Activated CD4-positive, CD25-positive, alpha-beta regulatory T cell treated with anti-CD3 and anti-CD28 coated beads, Interleukin-2, amount 50 U/mL, for 72 hours (primary cell): ENCODE data around the gene RPL36.
"Not testable (repeated sequence)": the region's sequence is repeated elsewhere in the genome, so short reads cannot be mapped to it uniquely, and the experiment has no call there.

Experiments used
- DNase-seq: peaks from one replicate; pipeline ENCODE4 v3.0.0; 2021

RPL36 gene

GRCh38 chr19:5691822-5692722 is 2.0 kb downstream of the RPL36 start:
- no peak for DNase-seq

DNA sequence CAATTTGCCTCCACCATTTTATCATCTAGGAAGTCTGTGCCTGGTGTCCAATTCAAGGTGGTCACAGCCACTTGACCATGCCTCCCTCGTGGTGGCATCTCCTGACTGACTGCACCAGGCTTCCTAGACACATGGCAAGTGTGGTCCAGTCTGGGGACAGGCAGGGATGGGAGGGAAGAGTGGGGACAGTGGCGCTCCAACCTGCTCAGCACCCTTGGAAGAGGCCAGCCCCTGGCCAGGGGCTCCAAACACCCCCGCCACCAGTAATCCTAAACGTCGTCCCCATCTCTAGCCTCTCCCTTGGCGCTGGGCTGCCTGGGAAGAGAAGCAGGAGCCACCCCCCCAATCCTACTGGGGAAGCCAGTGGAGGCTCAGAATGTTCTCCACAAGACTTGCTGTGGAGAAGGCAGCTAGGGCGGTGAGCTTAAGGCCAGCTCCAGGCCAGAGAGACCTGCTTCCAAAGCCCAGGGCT is 2.7 kb downstream of the RPL36 start:
- no peak for DNase-seq

DNA sequence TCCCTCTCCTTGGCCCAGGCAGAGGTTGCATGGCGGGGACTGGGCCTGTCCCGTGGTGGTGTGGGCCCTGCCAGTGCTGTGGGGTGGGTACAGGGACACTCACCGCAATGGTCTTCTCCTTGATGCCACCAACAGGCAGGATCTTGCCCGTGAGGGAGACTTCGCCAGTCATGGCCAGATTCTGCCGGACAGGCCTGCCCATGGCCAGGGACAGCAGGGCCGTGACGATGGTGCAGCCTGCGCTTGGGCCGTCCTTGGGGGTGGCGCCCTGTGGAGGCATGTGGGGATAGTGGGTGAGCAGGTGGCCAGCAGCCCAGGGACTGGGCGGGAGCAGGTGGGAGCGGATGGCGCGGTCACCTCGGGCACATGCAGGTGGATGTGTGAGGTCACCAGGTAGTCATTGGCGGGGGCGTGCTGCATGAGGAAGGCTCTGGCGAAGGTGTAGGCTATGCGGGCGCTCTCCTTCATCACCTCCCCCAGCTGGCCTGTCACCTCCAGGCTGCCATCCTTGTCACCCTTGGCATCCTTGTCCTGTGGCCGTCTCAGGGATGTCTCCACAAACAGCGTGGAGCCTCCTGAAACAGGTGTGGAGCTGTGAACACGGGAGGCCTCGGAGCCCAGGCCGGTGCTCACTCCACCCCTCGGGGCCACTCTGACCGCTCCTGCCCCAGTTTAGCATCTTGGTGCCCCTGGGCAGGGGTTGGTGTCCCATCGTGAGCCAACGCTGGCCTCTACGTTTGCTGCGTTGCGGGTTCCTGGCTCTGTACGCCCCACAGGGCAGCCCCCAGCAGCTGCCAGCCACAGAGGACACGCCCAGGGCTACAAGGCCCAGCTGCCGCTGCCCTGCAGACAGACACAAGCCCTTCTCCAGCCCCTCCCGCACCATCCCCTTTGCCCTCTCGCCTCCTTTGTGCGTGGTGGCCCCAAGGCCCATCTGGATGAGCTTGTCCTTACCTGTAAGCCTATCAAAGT is 3.4 kb downstream of the RPL36 start:
- no peak for DNase-seq

DNA sequence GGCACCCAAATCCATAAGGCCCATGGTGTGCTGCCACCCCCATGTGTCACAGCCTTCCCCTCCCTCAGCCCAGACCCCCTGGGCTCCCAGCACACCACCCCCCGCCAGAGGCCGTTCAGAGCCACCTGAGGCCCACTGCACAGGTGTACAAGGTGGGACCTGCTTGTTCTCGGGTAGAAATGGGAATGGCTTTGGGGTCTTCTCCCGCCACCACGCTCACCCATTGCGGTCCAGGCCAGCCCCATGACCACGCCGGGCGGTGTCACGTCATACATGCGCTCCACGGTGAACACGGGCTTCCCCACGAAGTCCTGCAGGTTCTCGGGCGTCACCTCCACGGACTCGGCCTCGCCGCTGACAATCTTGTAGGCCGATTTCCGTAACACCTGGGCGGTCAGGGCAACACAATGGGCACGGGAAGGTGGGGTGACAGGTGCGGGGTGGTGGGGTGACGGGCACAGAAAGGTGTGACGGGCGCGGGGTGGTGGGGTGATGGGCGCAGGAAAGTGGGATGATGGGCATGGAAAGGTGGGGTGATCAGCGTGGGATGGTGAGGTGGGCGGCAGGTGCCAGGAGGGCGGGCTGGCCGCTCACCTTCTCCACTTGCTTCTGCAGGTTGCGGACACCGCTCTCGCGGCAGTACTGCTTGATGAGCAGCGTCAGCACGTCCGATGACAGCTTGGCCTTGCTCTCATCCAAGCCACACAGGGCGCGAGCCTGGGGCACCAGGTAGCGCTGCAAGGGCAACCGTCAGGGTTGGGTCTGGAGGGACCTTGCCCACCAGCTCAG is 4.3 kb downstream of the RPL36 start:
- DNase-seq = no peak

DNA sequence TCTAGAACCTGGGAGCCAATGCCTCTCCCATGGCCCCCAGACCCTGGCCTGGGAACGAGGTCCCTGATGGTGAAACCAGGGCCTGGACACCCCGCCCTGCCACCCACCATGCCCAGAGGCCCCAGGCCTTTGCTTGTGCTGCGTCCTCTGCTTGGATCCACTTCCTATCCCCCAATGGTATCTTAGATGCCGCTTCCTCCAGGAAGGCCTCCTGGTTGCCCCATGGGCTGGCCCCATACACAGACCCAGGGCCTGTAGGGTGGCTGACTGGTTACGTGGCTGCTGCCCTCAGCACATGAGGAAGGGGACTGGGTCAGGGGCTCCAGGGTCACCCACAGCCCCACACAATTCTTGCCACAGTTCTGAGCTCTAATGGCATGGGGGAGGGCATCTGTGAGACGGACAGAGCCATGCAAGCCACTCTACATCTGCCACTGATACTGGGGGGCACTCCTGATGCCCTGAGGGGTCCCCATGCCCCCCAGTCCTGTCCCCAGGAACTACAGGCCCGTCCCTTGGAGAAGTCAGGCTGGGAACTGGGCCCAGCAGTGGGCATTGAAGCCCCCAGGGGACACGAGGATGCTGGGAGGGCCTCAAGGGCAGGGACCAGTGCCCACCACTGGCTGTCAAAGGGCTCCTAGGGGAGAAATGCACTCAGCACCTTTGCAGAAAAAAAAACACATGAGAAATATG is 5.0 kb downstream of the RPL36 start:
- DNase-seq = no peak

DNA sequence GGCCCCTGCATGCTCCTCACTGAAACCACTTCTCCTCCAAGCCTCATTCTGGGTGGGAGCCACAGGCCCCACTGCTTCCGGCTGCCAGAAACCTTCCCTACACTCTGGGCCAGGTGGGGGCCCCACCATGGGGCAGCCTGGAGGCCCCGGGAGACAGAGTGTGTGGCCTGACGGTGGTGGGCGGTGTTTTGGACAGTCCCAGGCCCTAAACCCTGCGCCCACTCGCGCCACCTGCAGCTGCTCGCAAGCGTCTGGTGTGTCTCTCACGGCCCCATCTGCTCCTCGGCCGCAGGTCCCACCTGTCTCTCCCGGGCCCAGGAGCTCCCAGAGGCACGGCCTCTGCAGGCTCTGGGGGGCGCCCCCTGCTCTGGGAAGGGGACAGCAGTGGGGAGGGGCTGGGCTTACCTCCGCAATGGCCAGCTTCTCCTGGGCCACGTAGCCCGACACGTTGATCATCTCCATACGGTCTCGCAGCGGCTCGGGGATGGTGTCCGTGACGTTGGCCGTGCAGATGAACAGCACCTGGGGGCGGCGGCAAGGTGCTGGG is 5.6 kb downstream of the RPL36 start:
- no peak for DNase-seq

DNA sequence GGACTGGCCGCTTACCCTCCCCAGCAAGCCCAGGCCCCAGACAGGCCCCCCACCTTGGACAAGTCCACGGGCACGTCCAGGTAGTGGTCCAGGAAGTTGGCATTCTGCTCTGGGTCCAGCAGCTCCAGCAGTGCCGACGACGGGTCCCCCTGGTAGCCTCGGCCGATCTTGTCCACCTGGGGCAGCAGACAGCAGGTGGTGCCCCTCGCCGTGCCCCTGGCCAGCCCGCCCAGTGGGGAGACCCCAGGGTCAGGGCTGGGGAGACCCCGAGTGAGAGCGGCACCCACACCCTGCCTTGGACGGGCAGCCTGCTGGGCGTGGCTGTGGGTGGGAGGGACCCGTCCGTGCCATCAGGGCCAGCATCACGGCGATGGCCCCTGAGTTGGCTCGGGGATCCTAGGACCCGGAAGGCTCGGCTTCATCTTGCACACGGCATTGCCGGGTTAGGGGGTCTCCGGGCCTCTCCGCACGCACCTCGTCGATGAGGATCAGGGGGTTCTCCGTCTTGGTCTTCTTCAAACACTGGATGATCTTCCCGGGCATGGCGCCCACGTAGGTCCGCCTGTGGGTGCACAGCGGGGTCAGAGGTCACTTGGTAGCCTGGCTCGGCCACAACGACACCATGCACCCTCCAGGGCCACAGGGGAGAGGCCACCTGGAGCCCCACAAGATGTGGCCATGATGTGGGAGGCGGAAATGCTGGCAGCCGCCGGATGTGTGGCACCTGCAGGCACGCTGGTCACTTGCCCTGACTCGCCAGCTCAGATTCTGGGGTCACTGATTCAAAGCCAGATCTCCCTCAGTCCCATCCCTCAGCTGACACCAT is 6.3 kb downstream of the RPL36 start:
- no peak for DNase-seq

DNA sequence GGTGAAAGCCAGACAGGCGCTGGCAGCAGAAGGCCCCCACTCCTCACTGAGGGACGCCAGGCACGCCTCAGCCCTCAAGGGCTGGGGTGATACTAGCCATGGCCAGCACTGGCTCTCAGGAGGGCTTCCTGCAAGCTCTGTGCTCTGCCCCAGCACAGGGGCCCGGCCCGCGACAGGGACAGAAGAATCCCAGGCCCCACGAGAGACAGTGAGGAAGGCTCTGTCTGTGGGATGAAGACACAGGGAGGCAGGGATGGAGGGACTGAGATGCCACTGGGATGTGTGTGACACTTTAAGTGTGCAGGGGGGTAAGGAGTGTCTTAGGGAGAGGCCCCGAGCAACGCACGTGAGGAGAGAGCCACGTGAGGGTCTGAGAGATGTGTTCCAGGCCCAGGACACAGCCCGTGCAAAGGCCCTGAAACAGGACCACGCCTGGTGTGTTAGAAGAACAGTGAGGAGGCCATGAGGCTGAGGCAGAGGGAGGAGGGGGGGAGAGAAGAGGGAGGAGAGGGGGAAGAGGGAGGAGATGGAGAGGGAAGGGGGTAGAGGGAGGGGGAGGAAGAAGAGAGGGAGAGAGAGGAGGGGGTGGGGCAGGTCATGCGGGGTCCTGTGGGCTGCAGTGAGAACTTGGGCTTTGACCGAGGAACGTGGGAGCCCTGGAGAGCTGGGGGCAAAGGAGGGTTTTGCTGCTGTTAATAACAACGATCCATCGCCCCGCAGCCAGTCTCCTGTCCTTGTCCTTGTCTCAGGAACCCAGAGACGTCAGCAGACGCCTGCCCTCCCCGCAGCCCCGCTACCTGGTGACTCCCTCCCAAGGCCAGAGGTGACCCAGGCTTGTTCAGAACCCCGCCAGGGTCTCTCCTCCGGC is 7.2 kb downstream of the RPL36 start:
- no peak for DNase-seq

GRCh38 chr19:5697890-5698634 is 8.0 kb downstream of the RPL36 start:
- DNase-seq = no peak

DNA sequence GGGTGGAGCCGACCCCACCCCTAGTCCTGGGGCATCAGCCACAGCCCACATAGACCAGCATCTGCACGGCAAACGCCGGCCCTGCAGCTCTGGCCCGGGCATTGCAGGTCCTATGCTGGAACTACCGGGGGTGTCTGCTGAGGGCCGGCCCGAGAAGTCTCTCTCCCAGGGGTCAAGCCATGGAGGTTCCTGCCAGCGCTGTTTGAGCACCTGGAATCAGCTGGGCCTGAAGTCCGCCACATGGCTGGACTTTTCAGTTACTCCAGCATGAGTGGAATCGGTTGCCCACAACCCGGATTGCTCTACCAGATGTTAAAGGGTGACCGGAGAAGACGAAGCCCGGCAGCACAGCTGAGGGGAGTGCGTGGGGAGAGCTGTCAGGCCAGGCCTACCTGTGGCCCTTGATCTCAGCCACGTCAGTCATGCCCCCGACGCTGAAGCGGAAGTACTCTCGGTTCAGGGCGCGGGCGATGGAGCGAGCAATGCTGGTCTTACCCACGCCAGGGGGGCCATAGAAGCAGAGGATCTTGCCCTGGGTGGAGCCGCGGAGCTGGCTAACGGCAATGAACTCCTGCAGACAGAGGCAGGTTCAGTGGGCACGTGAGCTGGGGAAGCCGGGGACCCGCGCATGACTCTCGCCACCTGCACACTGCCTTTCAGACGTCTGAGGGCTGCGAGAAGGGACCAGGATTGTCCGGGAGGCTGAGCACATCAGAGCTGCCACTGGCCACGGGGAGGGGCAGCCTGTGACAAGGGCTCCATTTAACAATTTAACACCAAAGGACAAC is 8.7 kb downstream of the RPL36 start:
- DNase-seq = no peak

DNA sequence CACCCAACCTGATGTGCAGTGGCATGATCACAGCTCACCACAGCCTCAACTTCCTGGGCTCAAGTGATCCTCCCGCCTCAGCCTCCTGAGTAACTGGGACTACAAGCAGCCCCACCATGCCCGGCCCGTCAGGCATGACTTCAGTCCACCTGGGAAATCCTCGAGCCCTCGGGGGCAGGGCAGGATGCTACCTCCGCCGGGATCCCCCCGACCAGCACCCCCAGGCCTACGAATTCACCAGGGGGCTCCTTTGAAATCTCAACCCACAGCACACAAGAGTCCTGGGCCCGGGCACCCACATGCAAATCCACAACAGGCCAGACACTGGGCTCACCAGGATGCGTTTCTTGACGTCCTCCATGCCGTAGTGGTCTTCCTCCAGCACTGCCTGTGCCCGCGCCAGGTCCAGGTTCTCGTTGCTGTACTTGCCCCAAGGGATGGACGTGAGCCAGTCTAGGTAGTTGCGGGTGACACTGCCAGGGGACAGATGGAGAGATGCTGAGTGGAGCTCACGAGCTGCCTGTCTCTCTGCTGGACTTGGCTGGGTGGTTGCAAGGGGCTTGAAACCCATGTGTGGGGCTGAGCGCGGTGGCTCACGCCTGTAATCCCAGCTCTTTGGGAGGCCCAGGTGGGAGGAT is 10.5 kb downstream of the RPL36 start:
- DNase-seq = no peak

DNA sequence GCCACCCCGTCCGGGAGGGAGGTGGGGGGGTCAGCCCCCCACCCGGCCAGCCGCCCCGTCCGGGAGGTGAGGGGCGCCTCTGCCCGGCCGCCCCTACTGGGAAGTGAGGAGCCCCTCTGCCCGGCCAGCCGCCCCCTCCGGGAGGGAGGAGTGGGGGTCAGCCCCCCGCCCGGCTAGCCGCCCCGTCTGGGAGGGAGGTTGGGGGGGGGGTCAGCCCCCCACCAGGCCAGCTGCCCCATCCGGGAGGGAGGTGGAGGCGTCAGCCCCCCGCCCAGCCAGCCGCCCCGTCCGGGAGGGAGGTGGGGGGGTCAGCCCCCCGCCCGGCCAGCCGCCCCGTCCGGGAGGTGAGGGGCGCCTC is 11.9 kb downstream of the RPL36 start:
- not testable (repeated sequence) for DNase-seq

- DNase-seq = no peak
Measured at GRCh38 chr19:5703819-5704818, 14.0 kb downstream of the RPL36 start.

DNA sequence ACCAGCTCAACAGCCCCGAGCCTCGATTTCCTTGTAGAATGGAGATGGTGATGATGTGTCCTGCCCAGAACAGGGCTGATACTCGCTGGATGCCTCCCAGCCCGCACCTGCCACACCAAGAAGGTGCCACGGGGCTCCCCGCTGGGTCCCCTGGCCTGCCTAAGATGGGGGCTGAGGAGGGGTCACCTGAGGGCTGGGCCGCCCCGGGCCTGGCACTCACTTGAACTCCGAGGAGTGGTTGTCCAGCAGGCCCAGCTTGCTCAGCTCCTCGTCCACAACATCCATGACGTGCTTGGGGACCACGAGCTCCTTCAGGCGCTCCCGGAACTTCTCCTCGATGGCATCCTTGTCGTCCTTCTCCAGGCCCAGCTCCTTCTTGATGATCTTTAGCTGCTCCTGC is 15.5 kb downstream of the RPL36 start:
- no peak for DNase-seq

GRCh38 chr19:5706876-5707573 is 16.9 kb downstream of the RPL36 start:
- no peak for DNase-seq
